GM19438 (cell line): ENCODE results near the gene ANXA2R.
"Not testable (repeated sequence)": the region's sequence is repeated elsewhere in the genome, so short reads cannot be mapped to it uniquely, and the experiment has no call there.

Source experiments
- ATAC-seq: cut with Tn5 transposase; IDR thresholded peaks from one replicate; pipeline ENCODE4 v1.9.1; 2021; ENCODE audit warnings: low read depth; ENCODE audit not compliant: unreplicated experiment

The ANXA2R gene

DNA sequence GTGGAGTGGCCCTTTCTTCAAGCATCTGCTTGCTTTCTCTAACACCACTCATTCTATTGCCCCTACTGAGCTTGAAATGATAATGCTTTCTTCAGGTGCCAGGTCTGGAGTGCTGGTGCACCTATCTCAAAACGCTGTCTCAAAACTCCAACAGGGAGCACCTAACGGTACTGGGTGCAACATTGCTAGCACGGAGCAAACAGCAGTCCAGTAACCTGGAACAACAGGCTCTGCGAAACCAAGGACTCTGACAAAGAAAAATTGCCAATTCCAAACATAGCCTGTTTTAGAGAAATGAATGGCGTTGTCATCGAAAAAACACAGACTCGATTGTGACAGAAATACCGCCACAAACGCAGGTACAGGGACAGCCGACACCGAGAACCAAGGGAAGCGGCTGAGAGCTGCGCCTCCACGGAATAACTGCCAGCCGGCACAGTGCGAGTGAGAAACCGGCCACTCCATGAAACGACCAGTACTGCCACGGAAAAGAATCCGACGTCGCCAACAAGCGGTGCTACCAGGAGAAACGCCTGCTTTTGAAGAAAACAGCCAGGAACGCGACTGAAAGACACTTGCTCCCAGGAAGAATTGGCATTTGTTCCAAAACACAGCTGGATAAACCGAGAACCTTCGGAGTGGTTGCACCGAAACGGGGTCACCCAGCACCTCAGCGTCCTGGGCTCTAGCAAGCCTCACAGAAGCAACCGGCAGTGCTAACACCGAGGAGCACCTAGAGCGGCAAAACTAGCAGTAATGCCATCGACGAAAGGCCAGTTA lies 3.1 kb downstream of the ANXA2R start:
- ATAC-seq = no peak

DNA sequence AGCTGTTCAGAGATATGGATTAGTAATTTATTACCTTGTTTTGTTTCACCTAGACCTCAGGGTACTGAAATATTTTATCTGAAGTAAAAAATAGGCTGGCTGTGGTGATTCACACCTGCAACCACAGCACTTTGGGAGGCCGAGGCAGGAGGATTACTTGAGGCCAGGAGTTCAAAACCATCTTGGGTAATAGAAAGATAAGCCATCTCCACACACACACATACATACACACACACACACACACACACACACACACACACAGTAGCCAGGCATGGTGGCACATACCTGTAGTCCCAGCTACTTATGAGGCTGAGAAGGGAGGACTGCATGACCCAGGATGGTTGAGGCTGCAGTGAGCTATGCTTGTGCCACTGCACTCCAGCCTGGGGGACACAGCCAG lies 3.7 kb downstream of the ANXA2R start:
- ATAC-seq = no peak

DNA sequence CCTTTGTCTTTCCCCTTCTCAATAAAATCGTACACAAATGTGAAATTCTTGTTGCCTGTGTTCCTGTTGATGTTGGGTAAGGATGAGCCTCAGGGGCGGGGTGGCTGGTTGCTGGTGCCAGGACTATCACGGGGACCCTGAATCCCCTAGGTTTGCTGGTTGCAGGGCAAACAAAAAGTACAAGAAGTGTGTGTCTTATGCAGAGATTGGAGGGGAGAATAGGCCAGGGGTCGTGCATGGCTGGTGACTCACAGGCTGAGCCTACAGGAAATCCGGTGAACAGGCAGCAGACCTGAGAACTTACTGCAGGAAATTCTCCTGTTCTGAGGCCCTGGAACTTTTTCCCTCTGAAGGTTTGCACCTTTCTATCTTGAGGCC lies 5.5 kb downstream of the ANXA2R start:
- ATAC-seq = no peak

DNA sequence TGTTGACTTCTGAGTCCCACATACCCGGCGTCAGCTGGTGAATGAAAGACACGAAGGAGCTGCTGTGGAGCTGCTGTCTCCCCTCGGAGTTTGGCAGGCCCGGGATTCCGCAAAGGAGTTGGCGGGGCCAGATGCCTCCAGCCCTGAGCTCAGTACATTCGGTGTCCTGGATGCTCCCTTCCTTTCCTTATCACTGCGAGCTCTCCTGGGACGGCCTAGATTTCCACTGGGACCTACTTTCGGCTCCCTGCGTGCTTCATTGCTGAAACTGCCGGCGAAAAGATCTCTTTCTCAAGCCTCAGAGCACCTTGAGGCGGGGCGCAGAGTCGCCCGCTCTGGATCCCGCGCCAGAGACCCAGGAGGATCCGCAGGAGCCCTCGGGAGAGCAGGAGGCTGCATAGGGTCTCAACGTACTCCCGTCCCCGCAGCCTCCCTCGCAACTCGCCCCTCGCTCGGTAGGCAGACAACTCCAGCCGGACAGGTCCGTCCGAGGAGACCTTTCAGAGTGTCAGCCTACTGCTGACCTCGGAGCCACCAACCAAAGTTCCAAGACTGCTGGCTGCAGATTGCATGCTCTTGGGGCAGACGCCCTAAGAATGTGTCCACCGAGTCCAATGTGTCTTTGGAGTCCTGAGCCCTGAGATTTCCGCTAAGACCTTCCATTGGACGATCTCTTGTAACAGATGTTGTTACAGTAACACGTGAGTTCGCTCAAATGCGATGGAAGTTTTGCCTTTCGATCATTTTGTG lies 6.1 kb downstream of the ANXA2R start:
- ATAC-seq = no peak

DNA sequence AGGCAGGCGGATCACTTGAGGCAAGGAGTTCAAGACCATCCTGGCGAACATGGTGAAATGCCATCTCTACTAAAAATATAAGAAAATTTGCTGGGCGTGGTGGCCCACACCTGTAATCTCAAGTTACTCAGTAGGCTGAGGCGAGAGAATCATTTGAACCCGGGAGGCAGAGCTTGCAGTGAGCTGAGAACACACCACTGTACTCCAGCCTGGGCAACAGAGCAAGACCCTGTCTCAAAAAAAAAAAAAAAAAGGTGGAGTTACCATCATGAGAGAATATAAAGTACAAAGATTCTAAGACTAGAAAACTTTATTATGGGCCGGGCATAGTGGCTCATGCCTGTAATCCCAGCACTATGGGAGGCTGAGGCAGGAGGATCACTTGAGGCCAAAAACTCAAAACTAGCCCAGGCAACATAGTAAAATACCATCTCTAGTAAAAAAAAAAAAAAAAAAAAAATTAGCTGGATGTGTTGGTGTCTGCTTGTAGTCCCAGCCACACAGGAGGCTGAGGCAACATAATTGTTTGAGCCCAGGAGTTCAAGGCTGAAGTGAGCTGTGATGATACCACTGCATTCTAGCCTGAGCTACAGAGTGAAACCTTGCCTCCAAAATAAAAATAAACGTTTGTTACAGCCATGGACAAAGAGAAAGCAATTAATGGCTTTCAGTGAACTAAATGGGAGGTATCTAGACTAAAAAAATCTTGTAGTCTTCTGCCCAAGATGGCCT lies 12.9 kb downstream of the ANXA2R start:
- ATAC-seq = no peak

DNA sequence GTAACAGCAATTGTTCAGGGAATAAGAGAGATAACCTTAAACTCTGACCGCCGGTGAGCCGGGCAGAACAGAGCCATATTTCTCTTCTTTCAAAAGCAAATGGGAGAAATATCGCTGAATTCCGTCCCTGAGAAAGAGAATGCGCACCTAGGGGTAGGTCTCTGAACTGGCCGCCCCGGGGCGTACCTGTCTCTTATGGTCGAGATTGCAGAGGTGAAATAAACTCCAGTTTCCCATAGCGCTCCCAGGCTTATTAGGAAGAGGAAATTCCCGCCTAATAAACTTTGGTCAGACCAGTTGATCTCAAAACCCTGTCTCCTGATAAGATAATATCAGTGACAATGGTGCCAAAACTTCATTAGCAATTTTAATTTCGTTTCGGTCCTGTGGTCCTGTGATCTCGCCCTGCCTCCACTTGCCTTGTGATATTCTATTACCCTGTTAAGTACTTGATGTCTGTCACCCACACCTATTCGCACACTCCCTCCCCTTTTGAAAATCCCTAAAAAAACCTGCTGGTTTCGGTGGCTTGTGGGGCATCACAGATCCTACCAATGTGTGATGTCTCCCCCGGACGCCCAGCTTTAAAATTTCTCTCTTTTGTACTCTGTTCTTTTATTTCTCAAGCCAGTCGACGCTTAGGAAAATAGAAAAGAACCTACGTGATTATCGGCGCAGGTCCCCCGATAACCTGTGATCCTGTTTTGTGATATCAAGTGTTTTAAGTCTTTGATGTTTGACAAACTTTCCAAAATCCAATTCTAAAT lies 14.8 kb downstream of the ANXA2R start:
- ATAC-seq = not testable (repeated sequence)

DNA sequence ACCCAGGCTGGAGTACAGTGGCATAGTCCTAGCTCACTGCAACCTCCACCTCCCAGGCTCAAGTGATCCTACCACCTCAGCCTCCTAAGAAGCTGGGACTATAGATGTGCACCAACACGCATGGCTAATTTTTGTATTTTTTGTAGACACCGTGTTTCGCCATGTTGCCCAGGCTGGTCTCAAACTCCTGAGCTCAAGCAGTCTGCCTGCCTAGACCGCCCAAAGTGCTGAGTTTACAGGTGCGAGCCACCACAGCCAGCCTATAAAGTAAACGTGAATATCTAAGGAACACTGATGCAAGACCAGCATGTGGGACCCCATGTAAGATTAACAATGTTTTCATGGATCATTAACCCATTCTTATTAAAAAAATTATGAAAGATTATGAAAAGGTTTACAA lies 15.9 kb downstream of the ANXA2R start:
- ATAC-seq = no peak

DNA sequence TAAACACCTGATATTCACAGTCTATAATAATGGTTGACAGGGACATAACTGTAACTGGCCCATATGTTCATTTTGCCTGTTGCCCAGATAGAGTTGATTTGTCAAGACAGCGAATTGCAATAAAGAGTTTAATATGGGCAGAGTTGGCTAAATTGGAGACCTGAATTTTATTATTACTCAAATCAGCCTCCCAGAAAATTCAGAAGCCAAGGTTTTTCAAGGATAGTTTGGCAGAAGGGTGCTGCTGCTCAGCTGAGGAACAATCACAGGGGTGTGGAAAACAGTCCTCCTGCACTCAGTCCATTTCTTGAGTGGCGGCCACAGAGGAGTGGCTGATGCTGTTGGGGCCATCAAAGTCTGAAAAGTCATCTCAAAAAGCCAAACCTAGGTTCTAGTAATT lies 19.0 kb downstream of the ANXA2R start:
- ATAC-seq = no peak

DNA sequence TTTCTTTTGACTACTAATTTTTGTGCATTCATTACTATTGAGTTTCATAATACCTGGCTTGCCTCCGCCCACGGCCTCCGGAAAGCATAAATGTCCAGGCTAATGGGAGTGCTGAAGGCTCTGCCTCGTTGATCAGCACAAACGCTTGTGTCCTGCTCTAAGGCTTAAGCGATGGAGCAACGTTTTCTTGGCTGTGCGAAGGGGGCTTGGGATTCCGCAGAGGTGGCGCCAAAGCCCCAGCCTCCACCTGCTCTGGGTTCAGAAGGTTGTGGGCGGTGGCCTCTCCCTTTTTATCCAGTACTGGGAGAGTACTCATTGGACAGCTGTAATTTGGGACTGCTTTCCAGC lies 19.7 kb downstream of the ANXA2R start:
- peak; percentile 3 for ATAC-seq

DNA sequence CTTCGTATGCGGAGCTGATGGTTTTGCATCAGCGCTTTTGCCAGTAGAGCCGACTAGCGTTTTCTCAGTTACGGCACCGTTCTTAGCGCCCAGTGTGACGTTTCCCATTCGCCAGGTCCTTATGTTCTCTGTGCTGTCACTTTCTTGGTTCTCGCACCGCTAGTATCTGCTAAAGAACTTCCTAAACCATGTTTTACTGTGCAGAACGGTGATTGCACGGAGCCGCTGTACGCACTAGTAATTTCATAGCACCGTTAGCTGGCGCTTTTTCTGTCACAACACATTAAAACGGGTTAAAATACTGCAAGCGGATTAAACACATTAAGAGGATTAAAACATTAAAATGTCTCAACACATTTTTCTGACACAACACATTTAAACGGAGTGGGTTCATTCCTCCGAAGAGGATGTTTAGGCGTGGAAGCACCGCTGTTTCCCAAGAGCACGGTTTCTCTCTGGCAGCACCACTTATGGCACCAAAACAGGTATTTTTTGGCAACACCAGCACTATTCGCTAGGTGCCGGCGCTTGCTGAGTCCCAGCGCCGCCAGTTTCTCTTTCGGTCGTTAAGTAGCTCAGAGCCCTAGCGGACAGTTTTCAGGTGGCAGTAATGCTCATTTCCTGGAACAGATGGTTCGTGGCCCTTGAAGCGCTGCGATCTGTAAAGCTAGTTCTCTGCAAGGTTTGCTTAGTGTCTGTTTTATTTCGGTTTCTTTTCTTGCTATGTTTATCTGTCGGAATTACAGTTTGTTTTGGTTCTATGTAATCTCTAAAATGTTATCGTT lies 20.3 kb downstream of the ANXA2R start:
- peak; percentile 73 for ATAC-seq

DNA sequence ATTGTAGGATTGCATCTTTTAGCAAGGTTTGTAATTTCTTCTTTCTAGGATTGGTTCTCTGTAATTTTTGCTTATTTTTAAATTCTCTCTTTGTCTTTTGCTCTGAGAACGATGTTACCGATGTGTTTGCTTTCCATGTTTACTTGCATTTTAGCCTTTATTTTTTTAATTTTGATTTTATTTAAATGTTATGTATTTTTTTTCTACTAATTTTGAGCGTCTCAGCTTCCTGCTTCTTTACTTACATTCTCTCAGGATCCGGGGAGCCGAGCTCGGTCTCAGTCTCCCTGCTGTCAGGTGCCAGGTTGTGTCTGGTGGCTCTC lies 20.9 kb downstream of the ANXA2R start:
- ATAC-seq = no peak

DNA sequence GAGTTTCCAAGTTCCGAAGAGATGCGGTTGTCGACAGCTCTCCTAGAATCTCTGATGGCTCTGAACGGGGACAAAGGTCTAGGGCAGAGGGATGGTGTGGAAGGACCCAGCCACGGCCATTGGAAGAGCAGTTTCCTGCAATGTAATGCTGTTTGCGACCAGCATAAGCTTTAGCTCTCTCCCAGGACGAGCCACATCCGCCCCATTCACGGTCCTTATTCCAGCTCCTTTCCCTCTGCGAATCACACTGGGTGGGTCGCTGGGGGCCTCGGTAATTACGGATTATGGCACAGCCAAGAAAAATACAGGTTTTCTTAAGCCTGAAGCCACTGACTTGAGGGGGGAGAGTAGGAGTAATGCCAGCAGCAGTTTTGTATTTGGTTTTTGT lies 22.7 kb downstream of the ANXA2R start:
- ATAC-seq = no peak

DNA sequence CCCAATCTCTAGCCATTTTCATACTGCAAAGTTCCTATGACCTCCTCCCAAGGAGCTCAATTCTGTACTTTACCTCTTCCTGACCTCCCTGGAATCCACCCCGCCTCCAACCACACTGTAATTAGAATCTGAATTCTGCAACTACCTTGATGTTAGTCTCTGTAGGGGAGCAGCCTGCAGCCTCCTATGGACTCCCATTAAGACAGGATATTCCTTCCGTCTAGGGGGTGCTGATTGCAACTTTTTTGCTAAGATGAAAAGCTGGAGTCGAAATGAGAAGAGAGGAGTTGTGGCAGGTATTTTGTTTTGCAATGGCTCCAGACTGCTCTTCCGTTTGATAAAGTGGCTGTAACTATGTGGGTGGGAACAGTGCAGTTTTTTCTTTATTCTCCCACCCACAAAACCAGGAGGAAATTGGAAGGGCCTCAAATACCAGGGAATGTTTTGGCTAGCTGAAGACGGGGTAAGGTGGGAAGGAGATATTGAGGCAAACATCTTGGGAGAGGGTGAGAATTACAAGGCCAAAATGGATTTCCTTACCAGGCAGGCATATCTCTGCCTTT lies 23.8 kb downstream of the ANXA2R start:
- no peak for ATAC-seq

DNA sequence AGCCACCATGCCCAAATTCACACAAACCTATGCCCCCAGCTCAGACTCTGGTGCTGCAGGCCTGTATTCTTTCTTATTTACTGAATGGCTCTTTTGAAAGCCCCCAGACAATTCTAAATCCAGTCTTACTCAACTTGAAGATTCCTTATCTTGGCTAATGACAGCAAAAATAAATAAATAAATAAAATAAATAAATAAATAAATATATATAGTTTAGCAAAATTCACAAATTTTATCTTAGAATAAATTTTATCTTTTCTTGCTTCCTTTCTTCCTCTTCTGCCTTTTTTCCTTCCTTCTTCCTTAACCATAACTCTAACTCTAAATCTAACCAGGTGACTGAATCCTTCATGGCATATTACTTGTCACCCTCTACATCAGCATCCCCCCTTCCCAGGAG lies 25.6 kb downstream of the ANXA2R start:
- ATAC-seq = no peak

DNA sequence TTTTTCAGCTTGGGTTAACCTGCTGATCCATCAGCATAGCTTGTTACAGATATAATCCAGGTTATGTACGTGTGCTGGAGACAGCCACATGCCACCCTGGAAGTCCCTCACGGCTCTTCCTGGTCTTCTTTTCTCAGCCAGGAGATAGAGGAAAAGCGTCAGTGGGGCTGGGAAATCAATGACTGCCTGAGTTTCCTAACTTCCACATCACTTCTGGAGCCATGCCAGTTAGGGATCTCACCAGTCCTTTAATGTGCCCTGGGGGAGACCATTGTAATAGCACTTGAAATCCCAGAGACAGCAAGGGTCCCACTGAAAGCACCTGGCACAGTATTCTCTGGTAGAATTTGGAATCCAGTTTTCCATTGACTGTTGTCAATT lies 29.2 kb downstream of the ANXA2R start:
- ATAC-seq = no peak

DNA sequence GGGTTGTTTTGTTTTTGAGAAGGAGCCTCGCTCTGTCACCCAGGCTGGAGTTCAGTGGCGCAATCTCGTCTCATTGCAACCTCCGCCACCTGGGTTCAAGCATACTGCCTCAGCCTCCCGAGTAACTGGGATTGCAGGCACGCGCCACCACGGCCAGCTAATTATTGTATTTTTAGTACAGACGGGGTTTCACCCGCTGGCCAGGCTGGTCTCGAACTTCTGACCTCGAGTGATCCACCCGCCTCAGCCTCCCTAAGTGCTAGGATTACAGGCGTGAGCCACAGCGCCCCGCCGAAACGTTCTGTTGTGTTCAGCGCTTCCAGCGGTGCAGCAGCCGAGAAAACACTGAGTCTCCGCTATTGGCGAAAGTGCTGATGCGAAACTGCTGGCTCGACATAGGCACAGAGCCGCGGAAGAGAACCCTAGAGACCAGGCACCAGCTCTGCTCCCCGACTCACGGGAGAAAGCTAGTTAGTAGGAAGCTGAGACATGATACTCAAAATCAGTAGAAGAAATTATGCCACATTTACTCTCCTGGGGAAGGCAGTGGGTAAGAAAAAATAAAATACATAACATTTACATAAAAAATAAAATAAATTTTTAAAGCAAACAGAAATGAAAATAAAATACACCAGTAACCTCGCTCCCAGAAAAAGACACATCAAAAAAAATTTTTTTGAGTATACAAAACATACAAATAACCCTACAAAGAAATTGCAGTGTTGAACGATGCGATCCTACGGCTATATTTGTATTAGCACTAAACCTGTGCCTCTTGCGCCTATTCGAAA lies 31.6 kb downstream of the ANXA2R start:
- peak; percentile 28 for ATAC-seq

DNA sequence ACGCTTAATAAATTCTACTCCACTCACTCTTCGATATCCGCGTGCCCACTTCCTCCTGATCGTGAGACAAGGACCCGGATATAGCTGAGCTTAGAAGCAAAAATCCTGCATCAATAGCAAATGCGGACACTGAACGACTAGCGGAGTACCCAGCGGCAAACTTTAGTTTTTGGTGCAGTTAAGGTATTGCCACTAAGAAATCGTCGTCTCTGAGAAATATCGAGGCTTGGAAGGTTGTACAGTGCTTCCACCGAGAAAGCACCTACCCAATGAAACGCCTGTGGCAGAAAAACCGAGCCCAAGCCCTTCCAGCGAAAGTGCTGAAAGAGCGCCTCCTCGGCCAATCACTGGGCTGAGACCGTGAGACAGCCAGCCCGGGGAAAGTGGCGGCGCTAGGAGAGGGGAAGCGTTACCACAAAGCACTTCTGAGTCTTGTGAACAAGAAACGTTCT lies 32.2 kb downstream of the ANXA2R start:
- ATAC-seq = peak; percentile 48

DNA sequence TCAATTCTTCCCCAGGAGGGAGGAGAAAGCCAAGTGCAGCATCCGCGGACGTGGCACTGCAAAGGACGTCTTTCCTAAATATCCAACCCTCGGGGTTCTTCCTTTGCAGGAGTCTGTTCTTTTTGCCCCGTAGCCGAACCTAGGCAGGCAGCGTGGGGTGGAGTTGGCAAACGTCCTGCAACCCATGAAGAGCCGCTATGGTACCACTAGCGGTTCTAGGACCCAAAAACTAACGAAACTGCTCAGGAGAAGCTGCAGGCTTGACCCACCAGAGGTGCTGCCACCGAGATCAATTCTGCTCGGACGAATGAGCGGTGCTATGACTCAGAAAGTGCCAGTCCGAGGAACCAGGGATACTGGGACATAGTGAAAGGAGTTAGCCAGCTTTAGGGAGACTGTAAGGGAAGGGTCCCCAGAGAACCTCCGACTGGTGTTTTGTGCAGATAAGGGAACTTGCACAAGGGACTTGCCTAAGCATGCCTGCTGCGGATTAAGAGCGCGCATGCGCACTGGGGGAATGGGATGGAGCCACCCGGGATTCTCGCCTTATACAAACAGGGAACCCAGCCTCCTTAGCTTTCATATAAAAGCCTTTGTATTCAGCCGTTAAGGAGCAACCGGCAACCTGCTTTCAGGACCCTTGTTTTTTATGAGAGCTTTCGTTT lies 32.7 kb downstream of the ANXA2R start:
- peak; percentile 17 for ATAC-seq
